Measurements from ENCODE around the gene UPP2. TPM values are rescaled to one million over a fixed set of nuclear protein-coding genes. Genes with fewer than 3 reads are reported as not detected.
A peak's percentile ranks its signal among the peaks of the same experiment; 100 is the strongest.

The UPP2 gene
- total and polyA plus RNA-seq, 2 of the 13 experiments (the other 11 are each of a cell fraction or from before 2014, with no cell fraction given), result 0.07 to 0.28 TPM

GRCh38 chr2:158128168-158128973 is 26.7 kb downstream of the UPP2 start (continued):
- TF ChIP-seq NCOR1 (IDR thresholded peaks at IDR 0.05; ENCODE audit: borderline replicate concordance, low read length) (peak; percentile 74; the same call in 1 of the 2 replicates), ZNF816 (CRISPR knock-in tag; IDR thresholded peaks at IDR 0.05; ENCODE audit: borderline replicate concordance) (no peak), TP53 (CRISPR knock-in tag; conservative IDR thresholded peaks at IDR 0.05) (no peak), SP4 (CRISPR knock-in tag; IDR thresholded peaks at IDR 0.05) (no peak), TGIF2 (CRISPR knock-in tag; IDR thresholded peaks at IDR 0.05) (peak; percentile 33; the same call in 1 of the 2 replicates), ZNF790 (CRISPR knock-in tag; IDR thresholded peaks at IDR 0.05; ENCODE audit: borderline replicate concordance) (no peak), SRSF1 (optimal IDR thresholded peaks at IDR 0.05; ENCODE audit: low read depth, low read length) (no peak), RFX3 (CRISPR knock-in tag; IDR thresholded peaks at IDR 0.05) (no peak), TIGD3 (CRISPR knock-in tag; IDR thresholded peaks at IDR 0.05; ENCODE audit: borderline replicate concordance) (no peak), SALL1 (CRISPR knock-in tag; IDR thresholded peaks at IDR 0.05) (peak; percentile 97), ZNF746 (CRISPR knock-in tag; IDR thresholded peaks at IDR 0.05) (no peak), ATF5 (CRISPR knock-in tag; IDR thresholded peaks at IDR 0.05; ENCODE audit: low read depth) (no peak), GFI1 (CRISPR knock-in tag; IDR thresholded peaks at IDR 0.05; ENCODE audit: borderline replicate concordance) (no peak), ZFAT (CRISPR knock-in tag; conservative IDR thresholded peaks at IDR 0.05) (no peak), ZSCAN30 (CRISPR knock-in tag; IDR thresholded peaks at IDR 0.05) (no peak), ZNF749 (CRISPR knock-in tag; IDR thresholded peaks at IDR 0.05; ENCODE audit: borderline replicate concordance) (no peak), ZBTB34 (CRISPR knock-in tag; IDR thresholded peaks at IDR 0.05) (peak; percentile 73; the same call in 1 of the 2 replicates), JDP2 (CRISPR knock-in tag; IDR thresholded peaks at IDR 0.05; ENCODE audit: borderline replicate concordance) (no peak), ZBTB3 (CRISPR knock-in tag; IDR thresholded peaks at IDR 0.05; ENCODE audit: borderline replicate concordance, low read depth) (no peak), ZFP1 (CRISPR knock-in tag; IDR thresholded peaks at IDR 0.05) (no peak), ZNF768 (CRISPR knock-in tag; IDR thresholded peaks at IDR 0.05) (no peak), ZBTB39 (CRISPR knock-in tag; IDR thresholded peaks at IDR 0.05) (no peak), ZNF570 (CRISPR knock-in tag; IDR thresholded peaks at IDR 0.05; ENCODE audit: borderline replicate concordance) (no peak), RARA (CRISPR knock-in tag; IDR thresholded peaks at IDR 0.05) (peak; percentile 70), HDAC1 (CRISPR knock-in tag; IDR thresholded peaks at IDR 0.05) (peak; percentile 78; the same call in 1 of the 2 replicates), DPF2 (CRISPR knock-in tag; IDR thresholded peaks at IDR 0.05; ENCODE audit: borderline replicate concordance, low read depth) (0 out of 2 replicates have a peak, but pooled peaks have one; percentile 31)
